Activated CD8-positive, alpha-beta memory T cell treated with anti-CD3 and anti-CD28 coated beads, Interleukin-2, amount 10 ng/mL, durations not matched to agents 7 days and 5 days (primary cell): ENCODE measurements around the gene ITGA7. TPM values are rescaled to one million over a fixed set of nuclear protein-coding genes. Genes with fewer than 3 reads are reported as not detected.
"Not testable (repeated sequence)": the region's sequence is repeated elsewhere in the genome, so short reads cannot be mapped to it uniquely, and the experiment has no call there.

Experiments used
- ATAC-seq: fragments of 150-1000 bp; cut with Tn5 transposase; one replicate; pipeline ENCODE4 v1.10.0; 2021; ENCODE audit warnings: moderate library complexity
- CTCF ChIA-PET: fragments of 350-600 bp; sonication (Branson Sonifier 250); formaldehyde crosslinking; loops from one replicate; lab custom pipeline; 2021; ENCODE audit warnings: antibody characterized with exemption; lab: Charles Lee
- DNase-seq: peaks from one replicate; pipeline ENCODE4 v3.0.0-alpha.2; 2020
- H3K27ac Mint-ChIP-seq: one replicate; pipeline ENCODE4 v1.8.0; 2021; ENCODE audit warnings: mild to moderate bottlenecking, mixed read lengths
- H3K27me3 Mint-ChIP-seq: one replicate; pipeline ENCODE4 v1.8.0; 2021; ENCODE audit warnings: mixed read lengths
- H3K36me3 Mint-ChIP-seq: one replicate; pipeline ENCODE4 v1.8.0; 2021; ENCODE audit warnings: mild to moderate bottlenecking, mixed read lengths
- H3K4me1 Mint-ChIP-seq: one replicate; pipeline ENCODE4 v1.8.0; 2021; ENCODE audit warnings: mixed read lengths
- H3K4me3 Mint-ChIP-seq: one replicate; pipeline ENCODE4 v1.8.0; 2021; ENCODE audit warnings: mild to moderate bottlenecking, moderate library complexity, mixed read lengths
- H3K9me3 Mint-ChIP-seq: one replicate; pipeline ENCODE4 v1.8.0; 2022; ENCODE audit warnings: low read depth, mixed read lengths
- total RNA-seq, 2 experiments: library from RNA; stranded (reverse); gene quantifications; one replicate each; pipeline ENCODE4 v1.2.3, GENCODE V29; 2021

ITGA7 gene
- total RNA-seq, 2 experiments from 2014 or later, result 3.7 to 4.4 TPM

GRCh38 chr12:55666508-55666907, 41.2 kb downstream of the ITGA7 start:
- Mint-ChIP-seq H3K36me3 (no peaks in the 10 kb centered on the region), H3K27ac (no peak overlapping the region), H3K27me3 (peaks cover 12% of the 10 kb centered on the region), H3K9me3 (no peaks in the 10 kb centered on the region), H3K4me1 (peaks cover 5% of the 10 kb centered on the region), H3K4me3 (no peak overlapping the region)
- DNase-seq (no peak), ATAC-seq (no peak)
- CTCF ChIA-PET, result interaction anchor here (0.6 to 3.8 kb wide), 4 partner anchors 10 to 917 kb away, joined by 3 to 13 read pairs (median 8); no protein-coding TSS in a partner anchor

- Mint-ChIP-seq H3K36me3 (no peaks in the 10 kb centered on the region), H3K9me3 (no peaks in the 10 kb centered on the region), H3K27ac (no peak overlapping the region), H3K4me1 (peaks cover 5% of the 10 kb centered on the region), H3K27me3 (peaks cover 18% of the 10 kb centered on the region), H3K4me3 (no peak overlapping the region)
- CTCF ChIA-PET, result interaction anchor here (2.7 kb wide), 1 partner anchor 8 kb away, joined by 11 read pairs; no protein-coding TSS in a partner anchor
- DNase-seq (no peak), ATAC-seq (no peak)
These were observed 42.9 kb downstream of the ITGA7 start for GRCh38 chr12:55664826-55665225.

- Mint-ChIP-seq H3K4me1 (peaks cover 5% of the 10 kb centered on the region), H3K27me3 (peaks cover 24% of the 10 kb centered on the region), H3K27ac (no peak overlapping the region), H3K9me3 (no peaks in the 10 kb centered on the region), H3K36me3 (no peaks in the 10 kb centered on the region), H3K4me3 (no peak overlapping the region)
- DNase-seq (no peak), ATAC-seq (no peak)
- CTCF ChIA-PET, result interaction anchor here (0.8 kb wide), 1 partner anchor 17 kb away, joined by 3 read pairs; no protein-coding TSS in a partner anchor
These were observed 44.3 kb downstream of the ITGA7 start for GRCh38 chr12:55663391-55663790.

GRCh38 chr12:55659486-55660385, 48.0 kb downstream of the ITGA7 start:
- Mint-ChIP-seq H3K9me3 (no peaks in the 10 kb centered on the region), H3K4me3 (no peak overlapping the region), H3K27ac (no peak overlapping the region), H3K36me3 (no peaks in the 10 kb centered on the region), H3K4me1 (no peaks in the 10 kb centered on the region), H3K27me3 (peaks cover 19% of the 10 kb centered on the region)
- CTCF ChIA-PET, result interaction anchor here (1.2 kb wide), 1 partner anchor 77 kb away, joined by 3 read pairs; no protein-coding TSS in a partner anchor
- no peak for DNase-seq
- ATAC-seq, result no peak

GRCh38 chr12:55658635-55659391, 48.9 kb downstream of the ITGA7 start:
- H3K4me1 Mint-ChIP-seq, result no peaks in the 10 kb centered on the region
- no peak overlapping the region for H3K4me3 Mint-ChIP-seq
- DNase-seq (no peak), ATAC-seq (no peak)
- CTCF ChIA-PET, result interaction anchor here (1.2 to 5.5 kb wide), 2 partner anchors 14 to 78 kb away, joined by 3 to 94 read pairs; no protein-coding TSS in a partner anchor
- no peak overlapping the region for H3K27ac Mint-ChIP-seq
- H3K9me3 Mint-ChIP-seq, result no peaks in the 10 kb centered on the region
- H3K36me3 Mint-ChIP-seq, result no peaks in the 10 kb centered on the region
- peaks cover 19% of the 10 kb centered on the region for H3K27me3 Mint-ChIP-seq

DNA sequence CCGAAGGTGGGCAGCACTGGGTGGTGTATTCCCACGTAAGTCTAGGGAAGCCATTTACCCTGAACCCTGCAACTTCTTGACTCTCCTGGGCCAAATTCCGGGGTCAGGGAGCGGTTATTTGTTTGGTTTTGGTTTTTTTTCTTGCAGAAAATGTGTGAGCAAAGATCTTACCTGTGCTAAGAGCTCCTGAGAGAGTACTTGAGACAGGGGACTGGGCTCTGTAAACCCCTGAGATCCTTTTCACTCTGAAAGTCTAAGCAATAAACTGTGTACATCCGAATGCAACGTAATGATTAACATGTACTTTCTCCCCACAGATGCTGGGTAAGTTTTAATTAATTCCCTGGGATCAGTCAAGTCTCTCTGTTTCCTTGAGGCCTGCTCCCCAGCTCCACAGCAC, 49.5 kb downstream of the ITGA7 start:
- H3K27ac Mint-ChIP-seq, result no peak overlapping the region
- H3K4me3 Mint-ChIP-seq, result no peak overlapping the region
- CTCF ChIA-PET, result interaction anchor here (2.4 to 5.5 kb wide), 2 partner anchors 11 to 13 kb away, joined by 7 to 94 read pairs; no protein-coding TSS in a partner anchor
- H3K4me1 Mint-ChIP-seq, result no peaks in the 10 kb centered on the region
- ATAC-seq (no peak), DNase-seq (no peak)
- no peaks in the 10 kb centered on the region for H3K9me3 Mint-ChIP-seq
- no peaks in the 10 kb centered on the region for H3K36me3 Mint-ChIP-seq
- peaks cover 19% of the 10 kb centered on the region for H3K27me3 Mint-ChIP-seq

GRCh38 chr12:55657212-55657611, 50.5 kb downstream of the ITGA7 start:
- peaks cover 2% of the 10 kb centered on the region for H3K4me1 Mint-ChIP-seq

DNA sequence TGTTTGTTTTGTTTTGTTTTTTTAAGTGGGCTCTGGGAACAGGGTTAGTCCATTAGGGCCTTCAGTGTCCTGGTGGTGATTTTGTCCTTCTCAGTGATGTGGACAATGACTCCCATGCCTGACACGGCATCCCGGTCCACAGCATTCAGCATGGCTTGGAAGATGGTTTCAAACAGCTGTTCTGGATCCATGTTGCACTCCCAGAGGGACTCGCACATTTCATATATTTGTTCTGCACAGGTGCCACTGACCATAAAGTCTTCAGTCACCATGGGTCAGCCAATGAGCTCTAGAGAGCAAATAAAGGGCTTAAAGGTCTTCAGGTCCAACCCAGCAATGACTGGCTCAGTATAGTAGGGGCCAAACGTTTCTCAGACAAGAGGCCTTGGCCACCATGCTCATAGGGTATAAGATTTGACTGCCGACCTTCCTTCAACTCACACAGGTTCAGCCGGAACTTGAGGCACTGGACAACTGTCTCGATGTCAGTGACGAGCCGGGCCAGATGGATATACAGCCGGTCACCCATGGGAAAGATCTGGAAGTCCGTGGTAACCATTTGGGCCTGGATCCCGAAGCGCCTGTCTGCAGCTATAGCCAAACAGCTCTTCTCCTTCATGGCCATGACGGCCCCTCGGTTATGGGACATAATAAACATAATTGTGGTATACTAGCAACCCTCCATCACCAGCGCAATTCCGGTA, 53.0 kb downstream of the ITGA7 start:
- CTCF ChIA-PET, result interaction anchor here (0.8 to 5.5 kb wide), 4 partner anchors 10 to 469 kb away, joined by 3 to 94 read pairs (median 8); a partner anchor contains a TSS
- ATAC-seq, result no peak

More at GRCh38 chr12:55657212-55657611, 50.5 kb downstream of the ITGA7 start:
- Mint-ChIP-seq H3K36me3 (no peaks in the 10 kb centered on the region), H3K27ac (no peak overlapping the region), H3K27me3 (peaks cover 13% of the 10 kb centered on the region), H3K4me3 (no peak overlapping the region), H3K9me3 (no peaks in the 10 kb centered on the region)
- ATAC-seq, result no peak
- CTCF ChIA-PET, result interaction anchor here (0.9 to 5.5 kb wide), 15 partner anchors 9 to 124 kb away, joined by 4 to 94 read pairs (median 7); partner anchors contain the start of genes BLOC1S1, CD63 and OR10P1
- no peak for DNase-seq

GRCh38 chr12:55653031-55653430, 54.7 kb downstream of the ITGA7 start:
- CTCF ChIA-PET, result no interaction called here
- no peak for DNase-seq

More for the DNA sequence above, 53.0 kb downstream of the ITGA7 start:
- Mint-ChIP-seq H3K4me1 (peaks cover 2% of the 10 kb centered on the region), H3K27me3 (peaks cover 5% of the 10 kb centered on the region), H3K4me3 (no peak overlapping the region), H3K27ac (no peak overlapping the region), H3K36me3 (peaks cover 1% of the 10 kb centered on the region), H3K9me3 (no peaks in the 10 kb centered on the region)
- DNase-seq, result no peak

DNA sequence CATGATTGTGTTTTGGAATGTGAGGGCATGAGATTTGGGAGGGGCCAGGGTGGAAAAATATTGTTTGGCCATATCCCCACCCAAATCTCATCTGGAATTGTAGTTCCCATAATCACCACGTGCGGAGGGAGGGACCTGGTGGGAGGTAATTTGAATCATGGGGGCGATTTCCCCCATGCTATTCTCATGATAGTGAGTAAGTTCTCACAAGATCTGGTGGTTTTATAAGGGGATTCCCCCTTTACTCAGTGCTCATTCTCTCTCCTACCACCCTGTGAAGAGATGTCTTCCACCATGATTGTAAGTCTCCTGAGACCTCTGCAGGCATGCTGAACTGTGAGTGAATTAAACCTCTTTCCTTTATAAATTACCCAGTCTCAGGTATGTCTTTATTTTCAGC, 55.4 kb downstream of the ITGA7 start:
- DNase-seq (no peak), ATAC-seq (no peak)
- Mint-ChIP-seq H3K4me1 (peaks cover 2% of the 10 kb centered on the region), H3K36me3 (peaks cover 1% of the 10 kb centered on the region), H3K27ac (no peak overlapping the region), H3K9me3 (peaks cover 3% of the 10 kb centered on the region), H3K4me3 (no peak overlapping the region), H3K27me3 (no peaks in the 10 kb centered on the region)
- CTCF ChIA-PET, result no interaction called here

More at GRCh38 chr12:55653031-55653430, 54.7 kb downstream of the ITGA7 start:
- Mint-ChIP-seq H3K27me3 (no peaks in the 10 kb centered on the region), H3K36me3 (peaks cover 1% of the 10 kb centered on the region), H3K27ac (no peak overlapping the region), H3K4me3 (no peak overlapping the region), H3K4me1 (peaks cover 2% of the 10 kb centered on the region), H3K9me3 (peaks cover 3% of the 10 kb centered on the region)
- ATAC-seq, result no peak

DNA sequence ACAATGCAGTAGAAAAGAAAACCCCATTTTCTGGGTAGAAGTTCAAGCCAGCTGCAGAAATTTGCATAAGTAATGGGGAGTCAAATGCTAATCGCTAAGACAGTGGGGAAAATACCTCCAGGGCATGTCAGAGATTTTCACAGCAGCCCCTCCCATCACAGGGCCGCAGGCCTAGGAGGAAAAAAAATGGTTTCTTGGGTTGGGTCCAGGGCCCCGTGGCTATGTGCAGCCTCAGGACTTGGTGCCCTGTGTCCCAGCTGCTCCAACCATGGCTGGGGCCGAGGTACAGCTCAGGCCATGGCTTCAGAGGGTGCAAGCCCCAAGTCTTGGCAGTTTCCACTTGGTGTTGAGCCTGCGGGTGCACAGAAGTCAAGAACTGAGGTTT, 56.4 kb downstream of the ITGA7 start:
- H3K27ac Mint-ChIP-seq, result no peak overlapping the region
- CTCF ChIA-PET, result no interaction called here
- no peaks in the 10 kb centered on the region for H3K27me3 Mint-ChIP-seq
- ATAC-seq, result no peak
- H3K4me3 Mint-ChIP-seq, result no peak overlapping the region
- no peak for DNase-seq
- peaks cover 3% of the 10 kb centered on the region for H3K9me3 Mint-ChIP-seq
- peaks cover 7% of the 10 kb centered on the region for H3K4me1 Mint-ChIP-seq
- peaks cover 1% of the 10 kb centered on the region for H3K36me3 Mint-ChIP-seq

GRCh38 chr12:55650620-55651298, 56.9 kb downstream of the ITGA7 start:
- DNase-seq, H3K4me3 Mint-ChIP-seq, H3K27ac Mint-ChIP-seq, H3K36me3 Mint-ChIP-seq, ATAC-seq, H3K9me3 Mint-ChIP-seq, H3K27me3 Mint-ChIP-seq, CTCF ChIA-PET: not testable (repeated sequence)
- peaks cover 11% of the 10 kb centered on the region for H3K4me1 Mint-ChIP-seq
